GM18507 (cell line): ENCODE measurements around the gene TCF7L1.
"Not testable (repeated sequence)": the region's sequence is repeated elsewhere in the genome, so short reads cannot be mapped to it uniquely, and the experiment has no call there.

Source experiments
- DNase-seq: peaks from one replicate; pipeline ENCODE4 v3.0.0; 2011; ENCODE audit warnings: low read depth; ENCODE audit not compliant: insufficient read length; ENCODE audit errors: extremely low spot score
- FAIRE-seq: peaks from 2 replicates; lab custom pipeline; 2011; peaks lifted over from hg19 to GRCh38; lab: Jason Lieb, UNC

Gene TCF7L1

DNA sequence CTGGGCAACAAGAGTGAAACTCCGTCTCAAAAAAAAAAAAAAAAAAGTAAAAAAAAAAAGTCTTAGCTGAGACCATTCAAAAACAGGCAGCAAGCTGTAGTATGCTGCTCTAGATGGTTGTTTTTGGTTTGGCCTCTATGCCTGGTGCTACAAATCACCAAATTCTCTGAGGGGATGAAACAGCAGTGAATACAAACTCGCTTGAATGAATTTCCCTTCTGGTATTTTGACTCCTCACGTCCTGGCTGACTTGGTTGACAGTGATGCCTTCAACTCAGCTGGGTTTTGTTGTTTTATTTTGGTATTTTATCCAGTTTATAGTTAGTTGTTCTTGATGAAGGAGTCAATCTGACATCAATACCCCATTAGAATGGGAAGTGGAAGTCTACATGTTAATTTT, 3.3 kb upstream of the TCF7L1 start:
- DNase-seq (no peak), FAIRE-seq (no peak)

DNA sequence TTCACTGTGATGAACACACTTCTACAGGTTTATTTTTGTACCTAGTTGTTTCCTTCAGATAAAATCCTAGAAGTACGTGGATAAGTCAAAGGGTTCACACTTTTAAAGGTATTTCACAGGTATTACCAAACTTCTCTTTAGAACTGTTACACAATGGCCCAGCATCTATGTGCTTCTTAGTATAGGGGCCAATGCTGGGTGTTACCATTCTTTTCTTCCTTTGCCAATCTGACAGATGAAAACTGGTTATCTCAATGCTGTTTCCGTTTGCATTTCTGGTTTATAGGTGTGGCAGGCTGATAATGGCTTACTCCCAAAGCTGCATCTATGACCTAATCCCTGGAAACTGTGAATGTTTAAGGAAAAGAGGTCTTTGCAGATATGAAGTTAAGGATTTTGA, 2.8 kb upstream of the TCF7L1 start:
- FAIRE-seq (no peak), DNase-seq (no peak)

DNA sequence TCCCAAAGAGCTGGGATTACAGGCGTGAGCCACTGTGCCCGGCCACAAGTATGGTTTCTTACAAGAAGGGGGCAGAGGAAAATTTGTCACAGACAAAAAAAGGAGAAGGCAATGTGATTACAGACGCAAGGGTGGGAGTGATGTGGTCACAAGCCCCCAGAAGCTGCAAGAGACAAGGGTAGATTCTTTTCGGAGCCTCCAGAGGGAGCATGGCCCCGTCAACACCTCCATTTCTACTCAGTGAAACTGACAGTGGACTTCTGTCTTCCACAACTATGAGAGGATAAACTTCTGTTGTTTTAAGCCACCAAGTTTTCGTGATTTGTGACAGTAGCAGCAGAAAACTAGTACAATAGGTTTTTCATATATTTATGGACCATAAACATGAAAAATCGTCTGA, 2.1 kb upstream of the TCF7L1 start:
- FAIRE-seq = no peak
- DNase-seq = no peak

DNA sequence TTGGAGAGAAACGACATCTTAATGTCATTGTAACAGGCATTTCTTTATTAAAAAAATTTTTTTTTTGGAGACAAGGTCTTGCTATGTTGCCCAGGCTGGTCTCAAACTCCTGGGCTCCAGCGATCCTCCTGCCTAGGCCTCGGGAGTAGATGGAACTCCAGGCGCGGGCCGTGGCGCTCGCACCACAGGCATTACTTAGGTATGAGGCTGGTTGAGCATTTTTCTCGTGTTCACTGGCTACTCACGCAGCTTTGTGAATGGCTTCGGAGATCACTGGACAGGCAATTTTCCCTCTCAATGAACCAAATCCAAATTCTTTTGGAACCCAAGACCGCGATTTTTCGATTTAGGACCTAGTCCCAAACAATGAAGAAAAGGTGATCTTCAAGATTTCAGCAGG, 795 bp upstream of the TCF7L1 start:
- no peak for DNase-seq
- no peak for FAIRE-seq

DNA sequence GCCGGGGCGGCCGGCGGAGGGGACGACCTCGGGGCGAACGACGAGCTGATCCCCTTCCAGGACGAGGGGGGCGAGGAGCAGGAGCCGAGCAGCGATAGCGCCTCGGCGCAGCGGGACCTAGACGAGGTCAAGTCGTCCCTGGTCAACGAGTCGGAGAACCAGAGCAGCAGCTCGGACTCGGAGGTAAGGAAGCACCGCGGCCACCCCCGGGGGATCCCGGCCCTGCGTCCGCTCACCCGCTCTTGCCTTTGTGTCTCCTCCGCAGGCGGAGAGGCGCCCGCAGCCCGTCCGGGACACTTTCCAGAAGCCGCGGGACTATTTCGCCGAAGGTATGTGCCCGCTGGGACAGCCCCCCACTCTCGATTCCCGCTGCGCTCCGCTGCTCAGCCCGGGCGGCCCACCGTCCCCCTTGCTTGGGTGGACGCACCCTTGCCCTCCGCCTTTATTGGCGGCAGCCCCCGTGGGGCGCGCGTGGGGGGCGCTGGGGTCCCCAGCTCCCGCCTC, 611 bp downstream of the TCF7L1 start:
- no peak for DNase-seq
- FAIRE-seq = no peak

DNA sequence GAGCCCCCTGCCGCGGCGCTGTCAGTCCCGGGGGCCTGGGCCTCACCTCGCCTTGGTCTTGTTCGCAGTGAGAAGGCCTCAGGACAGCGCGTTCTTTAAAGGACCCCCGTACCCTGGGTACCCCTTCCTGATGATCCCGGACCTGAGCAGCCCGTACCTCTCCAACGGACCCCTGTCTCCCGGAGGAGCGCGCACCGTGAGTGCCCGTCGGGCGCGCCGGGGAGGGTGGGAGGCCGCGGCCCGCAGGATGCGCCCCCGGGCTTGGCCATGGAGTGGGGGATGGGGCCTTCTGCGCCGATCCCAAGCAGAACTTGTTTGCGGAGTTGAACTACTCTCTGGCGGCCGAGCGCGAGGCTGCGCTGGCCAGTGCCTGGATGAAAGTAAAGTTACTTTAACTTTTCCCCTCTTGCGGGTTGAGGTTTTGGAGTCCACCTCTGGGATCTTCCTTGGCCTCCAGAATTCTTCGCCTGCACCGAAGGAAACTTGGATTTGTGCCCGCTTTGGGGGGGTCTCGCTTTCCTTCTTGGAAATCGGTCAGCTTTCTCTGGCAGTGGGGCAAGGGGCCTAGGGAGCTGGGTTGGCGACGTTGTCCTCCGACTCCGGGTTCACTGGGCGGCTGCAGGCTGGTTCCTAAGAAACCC, 1.2 kb downstream of the TCF7L1 start:
- no peak for FAIRE-seq
- DNase-seq = no peak

DNA sequence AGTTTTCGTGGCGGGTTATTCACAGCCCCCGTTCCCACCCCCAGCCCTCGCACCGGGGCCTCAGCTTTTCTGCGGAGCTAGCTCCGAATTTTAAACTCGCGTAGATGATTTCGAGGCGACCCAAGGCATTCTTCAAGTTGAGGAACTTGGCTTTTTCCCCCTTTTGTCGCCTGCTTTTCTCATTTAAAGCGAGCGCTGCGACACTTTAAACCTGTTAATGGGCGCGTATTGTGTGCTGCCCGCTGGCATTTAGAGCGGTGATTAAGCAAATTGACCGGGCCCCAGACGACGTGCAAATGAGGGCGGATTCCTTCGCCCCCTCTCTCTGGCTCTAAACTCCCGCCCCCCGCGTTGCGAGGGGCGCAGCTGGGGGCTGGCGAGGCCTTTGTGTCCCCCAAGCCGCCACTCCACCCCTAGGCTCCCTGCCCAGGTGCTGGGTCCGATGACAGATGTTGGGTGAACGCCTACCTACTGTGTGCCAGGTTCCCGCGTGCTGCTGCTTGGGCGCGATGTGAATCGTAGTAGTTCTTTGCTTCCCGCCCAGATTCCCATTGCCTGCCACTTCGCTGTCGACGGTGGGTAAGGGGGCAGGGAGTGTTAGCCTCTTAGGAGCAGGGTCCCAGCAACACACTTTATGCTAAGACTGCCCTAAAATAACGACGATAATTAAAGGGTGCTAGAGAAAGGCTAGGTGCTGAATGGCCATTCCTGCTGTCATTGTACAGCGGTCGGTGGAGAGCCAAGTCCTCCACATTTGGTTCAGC, 1.9 kb downstream of the TCF7L1 start:
- FAIRE-seq = no peak

DNA sequence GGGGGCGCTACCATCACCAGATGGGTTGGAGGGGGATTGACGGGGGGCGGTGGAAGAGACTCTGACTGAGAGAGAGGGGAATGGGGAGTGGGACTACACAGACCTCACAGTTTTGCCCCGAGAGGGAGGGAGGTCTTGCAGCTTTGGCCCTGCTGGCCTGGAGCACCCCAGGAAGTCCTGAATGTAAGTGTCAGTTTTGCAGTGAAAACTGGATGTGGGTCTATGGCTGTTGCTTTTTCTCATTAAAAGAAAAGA, 2.4 kb downstream of the TCF7L1 start:
- FAIRE-seq = no peak
- DNase-seq = no peak

More for the DNA sequence above, 1.9 kb downstream of the TCF7L1 start:
- DNase-seq = no peak

DNA sequence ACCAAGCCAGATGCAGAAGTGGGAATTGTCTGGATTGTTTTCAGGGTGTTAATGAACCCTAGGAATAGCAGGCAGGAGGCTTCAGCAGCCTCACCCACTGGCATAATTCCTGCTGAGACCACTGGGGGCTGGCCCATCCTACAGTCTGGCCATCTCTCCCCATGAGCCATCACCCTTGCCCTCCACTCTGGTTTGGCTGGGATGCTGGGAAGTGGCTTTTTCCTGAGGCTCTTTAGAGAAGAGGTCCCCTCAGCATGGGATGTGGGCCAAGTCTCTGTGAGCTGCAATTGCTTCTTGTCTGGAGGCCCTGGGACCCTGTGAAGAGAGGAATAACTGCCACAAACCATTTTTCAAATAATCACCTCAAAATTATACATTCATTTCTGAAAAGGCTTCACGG, 4.0 kb downstream of the TCF7L1 start:
- DNase-seq (no peak), FAIRE-seq (no peak)

DNA sequence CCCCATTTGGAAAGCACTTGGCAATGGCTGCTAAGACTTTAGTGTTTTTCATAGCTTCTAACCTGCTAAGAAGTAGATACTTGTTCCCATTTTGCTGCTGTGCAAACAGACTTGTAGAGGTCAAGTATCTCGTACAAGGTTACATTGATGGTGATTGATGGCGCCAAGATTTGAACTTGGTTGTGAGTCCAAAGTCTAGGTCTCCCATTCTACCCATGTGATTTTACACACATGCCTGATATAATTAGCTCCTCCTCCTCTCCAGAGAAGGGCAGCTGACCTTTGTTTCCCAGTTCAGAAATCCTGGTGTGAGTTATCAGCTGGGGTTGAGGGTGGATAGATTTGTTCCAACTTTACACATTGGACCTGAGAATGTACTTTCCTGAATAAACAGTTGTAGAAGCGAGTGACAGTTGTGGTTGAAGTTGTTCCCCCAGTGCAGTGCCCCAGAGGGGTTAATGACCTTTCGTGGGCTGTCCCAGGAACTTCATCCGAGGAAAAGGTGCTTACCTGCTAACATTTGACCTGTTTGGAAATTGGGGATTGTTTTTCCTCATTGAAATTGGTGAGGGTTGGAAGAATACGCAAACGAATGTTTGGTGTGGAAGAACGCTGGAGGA, 10.4 kb downstream of the TCF7L1 start:
- no peak for DNase-seq
- FAIRE-seq = no peak

DNA sequence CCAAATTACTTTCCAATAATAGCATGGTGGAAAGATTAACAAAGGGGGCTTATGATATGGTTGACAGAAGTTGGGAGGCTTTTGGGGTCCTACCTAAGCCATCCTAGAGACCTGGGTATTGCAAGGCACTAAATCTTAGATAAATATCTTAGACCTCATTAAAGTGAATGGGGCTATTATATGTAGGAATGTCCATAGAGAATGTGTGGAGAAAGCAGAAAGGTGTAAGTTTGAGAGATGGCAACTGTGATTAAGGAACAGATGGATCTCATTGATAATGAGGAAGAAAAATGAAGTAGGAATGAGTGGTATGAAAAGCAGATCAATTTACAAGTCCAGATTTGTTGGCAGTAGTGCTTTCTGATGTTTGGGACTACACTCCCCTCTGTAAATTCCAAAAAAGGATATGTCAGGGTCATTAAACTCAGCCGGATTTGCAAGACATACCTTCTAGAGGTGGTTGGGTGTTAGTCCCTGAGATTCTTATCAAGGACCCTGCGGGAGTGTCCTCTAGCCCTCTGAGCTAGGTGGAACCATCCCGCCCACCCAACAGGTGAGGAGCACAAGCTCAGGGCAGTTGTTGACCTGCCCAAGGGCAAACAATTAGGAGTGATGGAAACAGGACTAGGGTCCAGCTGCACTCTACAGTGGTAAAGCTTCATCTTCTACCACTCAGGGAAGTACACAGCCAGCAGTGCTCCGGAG, 12.1 kb downstream of the TCF7L1 start:
- DNase-seq (no peak), FAIRE-seq (no peak)

DNA sequence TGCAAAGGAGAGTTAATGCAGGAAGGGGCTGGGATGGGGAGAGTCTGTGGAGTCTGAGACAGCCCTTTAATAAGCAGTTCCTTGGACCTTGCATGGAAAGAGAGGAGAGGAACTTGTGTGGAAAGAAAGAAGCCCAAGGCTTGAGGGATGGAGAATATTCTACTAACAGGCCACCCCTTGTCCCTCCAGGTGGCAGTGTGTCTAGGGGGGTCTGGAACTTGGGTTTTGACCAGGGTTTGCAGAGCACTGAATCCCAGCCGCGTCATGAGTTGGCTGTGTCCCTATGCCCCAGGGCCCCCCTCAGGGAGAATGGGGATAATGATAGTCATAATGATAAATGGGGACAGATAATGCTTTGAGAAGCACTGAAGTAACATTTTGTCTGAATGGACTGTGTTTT, 15.0 kb downstream of the TCF7L1 start:
- DNase-seq = no peak
- no peak for FAIRE-seq

DNA sequence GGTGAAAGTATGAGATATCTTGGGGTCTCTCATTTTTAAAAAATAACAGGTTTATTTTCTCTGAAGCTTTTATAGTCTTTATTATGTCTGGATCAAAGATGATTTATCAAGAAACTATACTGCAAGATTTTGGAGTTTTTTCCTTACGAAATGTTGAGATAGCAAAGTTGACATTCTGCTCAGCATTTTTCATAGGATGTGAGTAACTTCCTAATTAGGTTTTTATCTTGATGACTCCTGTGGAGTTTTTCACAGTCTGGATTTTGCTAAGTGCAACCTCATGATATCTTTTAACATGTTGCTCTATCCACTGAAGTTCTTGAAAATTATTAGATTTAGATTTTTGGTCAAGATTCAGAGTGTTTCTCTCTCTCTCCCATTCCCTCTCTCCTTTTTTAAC, 17.8 kb downstream of the TCF7L1 start:
- DNase-seq (no peak), FAIRE-seq (no peak)

DNA sequence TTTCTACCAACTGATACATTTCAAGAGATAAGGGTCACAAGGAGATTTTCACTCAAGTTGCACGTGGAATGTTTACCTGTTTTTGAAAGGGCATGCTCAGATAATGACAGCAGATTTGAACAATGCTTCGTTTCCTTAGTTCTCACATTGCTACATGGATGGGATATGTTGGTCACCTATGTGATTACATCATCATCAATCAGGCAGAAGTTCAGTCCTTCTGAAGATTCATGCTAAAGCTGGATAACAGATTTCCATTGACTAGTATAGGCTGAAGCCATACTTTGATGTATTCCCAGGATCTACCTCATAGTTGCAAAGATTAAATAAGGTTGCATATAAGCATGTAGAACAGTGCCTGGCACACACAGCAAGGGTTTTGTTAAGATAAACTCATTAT, 19.7 kb downstream of the TCF7L1 start:
- DNase-seq = no peak
- FAIRE-seq = no peak

DNA sequence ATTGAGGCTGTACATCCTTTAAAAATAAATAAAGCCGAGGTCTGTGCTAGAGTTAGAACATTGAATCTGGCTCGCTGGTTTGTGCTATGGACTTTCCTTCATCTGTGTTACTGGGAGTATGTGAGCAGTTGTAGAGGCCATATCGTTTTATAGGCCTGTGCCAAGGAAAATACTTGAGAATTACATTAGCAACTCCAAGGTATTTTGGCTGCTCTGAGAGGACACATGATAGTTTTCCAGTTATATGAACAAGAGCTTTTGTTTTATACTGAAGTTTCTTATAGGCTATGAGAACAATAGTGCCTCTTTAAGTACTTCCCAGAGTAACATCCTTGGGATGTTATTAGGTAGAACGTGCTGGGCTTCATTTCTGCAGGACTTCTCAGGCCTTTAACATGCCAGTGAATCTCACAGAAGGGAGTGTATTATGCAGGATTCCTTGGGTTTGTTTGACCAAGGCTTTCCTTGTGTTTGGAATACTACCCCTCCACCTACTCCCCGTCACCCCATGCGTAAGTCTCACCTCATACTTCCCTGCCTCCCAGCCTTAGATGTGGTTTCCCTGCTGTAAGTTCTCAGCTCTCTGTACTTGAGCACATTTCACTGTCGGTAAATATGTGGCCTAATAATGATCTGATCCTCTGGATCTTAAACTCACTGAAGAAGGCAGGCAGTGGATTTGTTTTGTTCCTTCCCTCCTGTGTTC, 21.0 kb downstream of the TCF7L1 start:
- DNase-seq = no peak
- no peak for FAIRE-seq

DNA sequence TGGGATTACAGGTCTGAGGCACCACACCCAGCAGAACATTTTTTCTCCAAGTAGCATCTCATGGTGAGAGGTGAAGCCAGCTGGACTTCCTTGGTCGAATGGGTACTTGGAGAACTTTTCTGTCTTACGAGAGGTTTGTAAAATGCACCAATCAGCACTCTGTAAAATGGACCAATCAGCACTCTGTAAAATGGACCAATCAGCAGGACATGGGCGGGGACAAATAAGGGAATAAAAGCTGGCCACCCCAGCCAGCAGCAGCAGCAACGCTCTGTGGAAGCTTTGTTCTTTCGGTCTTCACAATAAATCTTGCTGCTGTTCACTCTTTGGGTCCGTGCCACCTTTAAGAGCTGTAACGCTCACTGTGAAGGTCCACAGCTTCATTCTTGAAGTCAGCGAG, 21.9 kb downstream of the TCF7L1 start:
- FAIRE-seq, DNase-seq: not testable (repeated sequence)

DNA sequence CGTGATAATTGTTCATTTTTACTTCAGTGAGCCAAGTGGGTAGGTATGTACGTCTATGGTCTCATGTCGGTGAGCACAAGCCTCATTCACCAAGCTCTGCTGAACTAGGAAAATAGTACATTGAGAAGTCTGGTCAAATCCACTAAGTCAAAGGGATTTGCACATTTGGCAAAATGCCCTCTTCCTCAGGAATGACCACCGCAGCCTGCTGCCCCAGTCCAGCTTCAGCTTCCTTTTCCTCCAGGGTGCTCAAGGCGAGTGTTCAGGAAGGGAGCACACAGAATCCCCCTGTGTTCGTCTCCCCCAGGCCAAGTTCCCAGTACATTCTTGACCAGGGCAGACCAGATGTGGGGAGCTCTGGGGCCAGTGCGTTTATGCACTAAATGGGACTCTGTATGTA, 23.0 kb downstream of the TCF7L1 start:
- DNase-seq (no peak), FAIRE-seq (no peak)

DNA sequence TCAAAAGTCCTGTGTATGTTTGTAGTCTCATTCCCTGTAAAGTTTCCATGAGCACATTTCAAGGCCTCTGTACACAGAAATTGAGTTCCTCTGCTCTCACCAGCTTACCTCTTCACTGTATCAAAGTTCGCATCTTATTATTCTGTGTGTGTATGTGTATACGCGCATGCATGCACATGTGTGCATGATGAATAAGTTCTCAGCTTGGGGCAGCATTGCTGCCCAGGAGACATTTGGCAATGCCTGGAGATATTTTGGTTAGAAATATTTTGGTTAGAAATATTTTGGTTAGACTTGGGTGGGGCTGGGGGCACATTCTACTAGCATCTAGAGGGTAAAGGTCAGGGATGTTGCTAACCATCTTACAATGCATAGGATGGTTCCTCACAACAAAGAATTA, 23.4 kb downstream of the TCF7L1 start:
- FAIRE-seq = no peak
- no peak for DNase-seq

DNA sequence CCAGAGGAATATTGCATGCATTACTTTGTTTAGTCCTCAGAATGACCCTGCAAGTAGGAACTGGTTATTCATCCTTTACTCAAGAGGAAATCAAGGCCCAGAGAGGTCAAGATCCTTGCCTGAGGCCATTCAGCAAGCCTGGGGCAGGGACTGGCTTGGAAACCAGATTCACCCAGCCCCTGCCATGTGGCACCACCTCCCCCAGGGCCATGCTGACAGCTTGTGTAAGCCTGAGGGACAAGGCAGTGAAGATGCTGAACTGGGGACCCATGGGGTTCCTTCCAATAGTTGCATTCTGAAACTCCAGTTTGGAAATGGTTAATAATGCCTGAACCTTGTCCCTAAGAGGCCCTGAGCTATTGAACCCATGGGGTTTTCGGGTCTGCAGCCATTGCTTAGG, 24.2 kb downstream of the TCF7L1 start:
- no peak for DNase-seq

More for the DNA sequence above, 24.2 kb downstream of the TCF7L1 start:
- no peak for FAIRE-seq
